DND-41 (cell line): ENCODE results near the gene ZFHX3.

Experiments
- ATAC-seq: fragments of 200-7000 bp; cut with Tn5 transposase; 3 replicates; pipeline ENCODE4 v1.9.1; 2021; ENCODE audit warnings: low read depth; ENCODE audit not compliant: insufficient read depth
- DNase-seq: peaks from one replicate; pipeline ENCODE4 v3.0.0-alpha.2; 2020
- H2AFZ ChIP-seq: 2 replicates; pipeline ENCODE4 v1.6.0; 2012; ENCODE audit warnings: low read depth, low read length
- H3K27ac ChIP-seq: 2 replicates; pipeline ENCODE4 v1.5.1; 2012; ENCODE audit warnings: low read length, inconsistent platforms
- H3K27me3 ChIP-seq: fragments of 200-600 bp; sonication (generic); 2 replicates; pipeline ENCODE4 v1.6.0; 2012; ENCODE audit warnings: low read length, mild to moderate bottlenecking, inconsistent platforms; ENCODE audit not compliant: insufficient read depth, poor library complexity
- H3K36me3 ChIP-seq: 2 replicates; pipeline ENCODE4 v1.5.1; 2012; ENCODE audit warnings: low read length, inconsistent platforms; ENCODE audit not compliant: insufficient read depth
- H3K4me1 ChIP-seq: 2 replicates; pipeline ENCODE4 v1.5.1; 2012; ENCODE audit warnings: mild to moderate bottlenecking, low read length; ENCODE audit not compliant: insufficient read depth
- H3K4me2 ChIP-seq: 2 replicates; pipeline ENCODE4 v1.6.0; 2012; ENCODE audit warnings: mild to moderate bottlenecking, moderate library complexity, low read length, inconsistent platforms; ENCODE audit not compliant: insufficient read depth
- H3K4me3 ChIP-seq, 2 experiments: fragments of 200-600 bp in 1 of 2; shearing (Covaris generic) in 1 of 2; 2 replicates each; pipeline ENCODE4 v1.5.1; 2012 to 2016; ENCODE audit warnings: inconsistent platforms in 2 of 2, low read length in 2 of 2, mild to moderate bottlenecking in 2 of 2, low read depth in 1 of 2, moderate library complexity in 1 of 2
- H3K79me2 ChIP-seq: 2 replicates; pipeline ENCODE4 v1.6.0; 2012; ENCODE audit warnings: low read length, inconsistent platforms; ENCODE audit not compliant: insufficient read depth
- H3K9ac ChIP-seq: 2 replicates; pipeline ENCODE4 v1.6.0; 2012; ENCODE audit warnings: low read depth, mild to moderate bottlenecking, inconsistent platforms, low read length, moderate library complexity
- H3K9me3 ChIP-seq: 2 replicates; pipeline ENCODE4 v1.5.1; 2012; ENCODE audit warnings: low read length, moderate library complexity, mild to moderate bottlenecking, inconsistent platforms; ENCODE audit not compliant: insufficient read depth, severe bottlenecking
- H4K20me1 ChIP-seq: 2 replicates; pipeline ENCODE4 v1.6.0; 2012; ENCODE audit warnings: low read length; ENCODE audit not compliant: insufficient read depth
- CTCF ChIP-seq: IDR thresholded peaks from 2 replicates; pipeline ENCODE4 v1.5.1; 2012; ENCODE audit warnings: borderline replicate concordance, low read length, moderate library complexity, mild to moderate bottlenecking; ENCODE audit not compliant: poor library complexity, severe bottlenecking; ENCODE audit errors: extremely low read depth
- EZH2 ChIP-seq: IDR thresholded peaks from 3 replicates; pipeline ENCODE4 v1.6.1; 2012; ENCODE audit warnings: borderline replicate concordance, low read depth, mild to moderate bottlenecking, moderate library complexity, low read length, inconsistent platforms; ENCODE audit not compliant: severe bottlenecking

ZFHX3 gene

GRCh38 chr16:72926177-72927070 lies 121.5 kb downstream of the ZFHX3 start:
- H3K4me1 ChIP-seq, result peaks cover 21% of the 10 kb centered on the region
- DNase-seq (no peak), ATAC-seq (no peak)
- no peak overlapping the region for H3K4me3 ChIP-seq
- H3K4me2 ChIP-seq, result no peak overlapping the region
- no peaks in the 10 kb centered on the region for H3K9me3 ChIP-seq
- TF ChIP-seq CTCF (no peak), EZH2 (no peak)
- H3K36me3 ChIP-seq, result no peaks in the 10 kb centered on the region
- H3K27ac ChIP-seq, result no peak overlapping the region
- H2AFZ ChIP-seq, result no peak overlapping the region
- H4K20me1 ChIP-seq, result peaks cover 37% of the 10 kb centered on the region
- H3K27me3 ChIP-seq, result no peaks in the 10 kb centered on the region
- H3K9ac ChIP-seq, result no peak overlapping the region
- H3K79me2 ChIP-seq, result no peaks in the 10 kb centered on the region

- DNase-seq (no peak), ATAC-seq (no peak)
- TF ChIP-seq EZH2, result no peak
- TF ChIP-seq CTCF, result no peak
- H3K4me2 ChIP-seq, result no peak overlapping the region
- H3K9me3 ChIP-seq, result no peaks in the 10 kb centered on the region
- H3K79me2 ChIP-seq, result no peaks in the 10 kb centered on the region
- H3K27ac ChIP-seq, result no peak overlapping the region
- no peaks in the 10 kb centered on the region for H3K36me3 ChIP-seq
- H3K4me3 ChIP-seq, result no peak overlapping the region
- H3K9ac ChIP-seq, result no peak overlapping the region
- H4K20me1 ChIP-seq, result peaks cover 36% of the 10 kb centered on the region
- H3K27me3 ChIP-seq, result no peaks in the 10 kb centered on the region
- no peak overlapping the region for H2AFZ ChIP-seq
- peaks cover 29% of the 10 kb centered on the region for H3K4me1 ChIP-seq
These were observed 122.3 kb downstream of the ZFHX3 start for GRCh38 chr16:72925631-72925979.

GRCh38 chr16:72924927-72925630 lies 122.8 kb downstream of the ZFHX3 start:
- Histone ChIP-seq H3K4me2 (no peak overlapping the region), H4K20me1 (peaks cover 33% of the 10 kb centered on the region), H3K79me2 (no peaks in the 10 kb centered on the region), H3K27ac (no peak overlapping the region), H3K4me1 (peaks cover 34% of the 10 kb centered on the region), H2AFZ (no peak overlapping the region), H3K9me3 (no peaks in the 10 kb centered on the region), H3K9ac (no peak overlapping the region), H3K36me3 (no peaks in the 10 kb centered on the region), H3K4me3 (no peak overlapping the region), H3K27me3 (no peaks in the 10 kb centered on the region)
- no peak for DNase-seq
- no peak for TF ChIP-seq CTCF
- no peak for TF ChIP-seq EZH2
- ATAC-seq, result no peak
